ENCODE results near the gene USP13. TPM values are rescaled to one million over a fixed set of nuclear protein-coding genes. Genes with fewer than 3 reads are reported as not detected.

Gene USP13
- total RNA-seq, 6 experiments from 2014 or later: 6.0 to 11.1 (median 6.9) TPM

DNA sequence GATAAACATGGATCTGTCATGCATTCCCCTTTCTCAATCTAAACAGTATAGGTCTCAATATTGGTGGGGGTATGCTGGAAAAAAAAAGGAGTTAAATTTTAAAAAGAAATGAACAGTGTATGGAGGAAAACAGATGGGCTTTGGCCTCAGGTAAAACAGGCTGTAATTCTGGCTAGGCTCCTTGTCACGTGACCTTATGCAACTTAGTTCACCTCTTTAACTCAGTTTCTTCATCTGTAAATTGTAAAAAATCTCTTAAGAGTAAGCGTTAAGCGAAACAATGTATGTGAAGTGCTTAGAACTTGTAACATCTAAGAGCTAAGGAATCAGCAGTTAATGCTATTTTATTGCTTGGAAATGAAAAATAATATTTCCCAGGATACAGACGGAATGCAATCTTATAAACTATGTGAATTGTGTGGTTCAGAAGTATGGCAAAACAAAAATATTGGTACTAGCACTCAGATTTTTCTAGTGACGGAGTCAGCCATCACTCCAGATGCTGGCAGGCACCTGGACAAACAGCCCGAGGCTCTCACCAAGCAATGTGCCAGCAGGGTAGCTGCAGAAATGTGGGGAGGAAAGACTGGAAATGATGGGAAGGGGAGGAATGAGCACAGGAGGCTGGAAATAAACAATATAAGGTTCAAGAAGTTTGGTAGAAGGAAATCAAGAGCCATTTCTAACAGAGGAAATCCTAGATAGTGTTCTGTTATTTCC, 172.8 kb downstream of the USP13 start:
- no peak overlapping the region for H3K27ac ChIP-seq

GRCh38 chr3:179826247-179826637, 173.4 kb downstream of the USP13 start:
- no peak for ATAC-seq
- no peak overlapping the region for H3K4me3 ChIP-seq
- intact Hi-C loops (cut with DNase I): no loop called here
- H3K4me1 ChIP-seq: no peaks in the 10 kb centered on the region
- H3K9me3 ChIP-seq: no peaks in the 10 kb centered on the region
- no peaks in the 10 kb centered on the region for H3K36me3 ChIP-seq
- no peak for DNase-seq
- TF ChIP-seq CTCF (IDR thresholded peaks at IDR 0.05): no peak
- TF ChIP-seq POLR2A (IDR thresholded peaks at IDR 0.05): no peak
- H3K27me3 ChIP-seq: no peaks in the 10 kb centered on the region
- H3K27ac ChIP-seq: no peak overlapping the region
- 4% methylated on average over 1 of the region's 1 CpG for WGBS (ENCODE audit: insufficient coverage, low coverage, low lambda C conversion rate, missing lambda C conversion rate)

More for the DNA sequence above, 172.8 kb downstream of the USP13 start:
- 55% methylated on average over 6 of the region's 6 CpGs for WGBS (ENCODE audit: insufficient coverage, low coverage, low lambda C conversion rate, missing lambda C conversion rate)
- Histone ChIP-seq H3K36me3 (no peaks in the 10 kb centered on the region), H3K27me3 (no peaks in the 10 kb centered on the region), H3K4me3 (no peak overlapping the region), H3K9me3 (no peaks in the 10 kb centered on the region), H3K4me1 (no peaks in the 10 kb centered on the region)
- intact Hi-C loops (cut with DNase I): no loop called here
- DNase-seq (no peak), ATAC-seq (no peak)
- no peak for TF ChIP-seq POLR2A (IDR thresholded peaks at IDR 0.05)
- TF ChIP-seq CTCF (IDR thresholded peaks at IDR 0.05): no peak

- no peaks in the 10 kb centered on the region for H3K4me1 ChIP-seq
- no peaks in the 10 kb centered on the region for H3K9me3 ChIP-seq
- DNase-seq (no peak), ATAC-seq (no peak)
- no peak overlapping the region for H3K4me3 ChIP-seq
- TF ChIP-seq POLR2A (IDR thresholded peaks at IDR 0.05) (no peak), CTCF (IDR thresholded peaks at IDR 0.05) (no peak)
- H3K36me3 ChIP-seq: no peaks in the 10 kb centered on the region
- intact Hi-C loops (cut with DNase I): no loop called here
- no peak overlapping the region for H3K27ac ChIP-seq
- 55% methylated on average over 2 of the region's 2 CpGs for WGBS (ENCODE audit: insufficient coverage, low coverage, low lambda C conversion rate, missing lambda C conversion rate)
- no peaks in the 10 kb centered on the region for H3K27me3 ChIP-seq
Observed at GRCh38 chr3:179828738-179829137, 175.9 kb downstream of the USP13 start.

GRCh38 chr3:179829401-179829800, 176.6 kb downstream of the USP13 start:
- Histone ChIP-seq H3K4me1 (no peaks in the 10 kb centered on the region), H3K9me3 (no peaks in the 10 kb centered on the region), H3K27ac (no peak overlapping the region), H3K4me3 (no peak overlapping the region), H3K36me3 (no peaks in the 10 kb centered on the region), H3K27me3 (no peaks in the 10 kb centered on the region)
- TF ChIP-seq CTCF (IDR thresholded peaks at IDR 0.05) (no peak), POLR2A (IDR thresholded peaks at IDR 0.05) (no peak)
- WGBS (ENCODE audit: insufficient coverage, low coverage, low lambda C conversion rate, missing lambda C conversion rate): 66% methylated on average over 5 of the region's 5 CpGs
- intact Hi-C loops (cut with DNase I): no loop called here
- DNase-seq (no peak), ATAC-seq (no peak)

Data from right lobe of liver (tissue), 6 donors.